Cardiac fibroblast (primary cell): ENCODE measurements around the gene CDH20.

Source experiments
- DNase-seq, 2 donors: peaks; one replicate each; pipeline versions ENCODE4 v3.0.0 to v3.0.0-alpha.2; 2010; ENCODE audit warnings: low read depth in 2 of 2
- H3K4me3 ChIP-seq, 2 donors: replicated peaks in 1 of 2; 1 replicate in 1 of 2; 2 replicates in 1 of 2; pipeline ENCODE4 v1.5.1; 2011; ENCODE audit warnings: low read depth in 2 of 2, low read length in 2 of 2, mild to moderate bottlenecking in 2 of 2, moderate library complexity in 1 of 2
- TF ChIP-seq, protein P1 (sequence below): IDR thresholded peaks from one replicate; pipeline ENCODE4 v1.5.1; 2011; ENCODE audit warnings: low read depth, mild to moderate bottlenecking, low read length, inconsistent platforms

Gene CDH20

DNA sequence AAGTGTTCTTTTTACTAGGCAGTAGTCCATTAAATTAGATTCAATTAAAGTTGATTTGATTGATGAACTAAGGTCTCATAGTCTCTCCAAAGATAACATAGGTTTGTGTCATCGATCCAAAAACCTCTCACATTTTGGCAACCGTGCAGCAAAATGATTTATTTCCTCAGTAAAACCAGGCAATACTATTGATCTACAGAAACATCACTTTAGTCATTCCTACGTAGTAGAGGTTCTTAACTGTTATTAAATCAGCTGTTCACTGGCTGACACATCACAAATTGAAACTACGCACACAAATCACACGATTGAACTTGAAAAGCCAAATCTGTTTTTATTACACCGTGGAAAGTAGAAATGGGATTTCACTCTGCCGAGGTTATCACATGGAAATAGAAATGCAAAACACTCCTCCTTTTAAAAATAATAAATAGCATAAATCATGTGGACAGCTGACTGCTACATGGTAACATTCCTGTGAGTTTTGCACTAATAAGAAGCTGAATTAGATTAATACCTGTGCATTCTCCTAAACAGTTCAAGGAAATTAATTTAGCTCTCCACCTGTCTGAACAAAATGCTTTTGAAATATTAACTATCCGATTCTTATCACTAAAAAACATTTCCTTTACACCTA is 262.5 kb downstream of the CDH20 start:
- H3K4me3 ChIP-seq: no peak overlapping the region
- DNase-seq: no peak
- TF ChIP-seq, protein P1, sequence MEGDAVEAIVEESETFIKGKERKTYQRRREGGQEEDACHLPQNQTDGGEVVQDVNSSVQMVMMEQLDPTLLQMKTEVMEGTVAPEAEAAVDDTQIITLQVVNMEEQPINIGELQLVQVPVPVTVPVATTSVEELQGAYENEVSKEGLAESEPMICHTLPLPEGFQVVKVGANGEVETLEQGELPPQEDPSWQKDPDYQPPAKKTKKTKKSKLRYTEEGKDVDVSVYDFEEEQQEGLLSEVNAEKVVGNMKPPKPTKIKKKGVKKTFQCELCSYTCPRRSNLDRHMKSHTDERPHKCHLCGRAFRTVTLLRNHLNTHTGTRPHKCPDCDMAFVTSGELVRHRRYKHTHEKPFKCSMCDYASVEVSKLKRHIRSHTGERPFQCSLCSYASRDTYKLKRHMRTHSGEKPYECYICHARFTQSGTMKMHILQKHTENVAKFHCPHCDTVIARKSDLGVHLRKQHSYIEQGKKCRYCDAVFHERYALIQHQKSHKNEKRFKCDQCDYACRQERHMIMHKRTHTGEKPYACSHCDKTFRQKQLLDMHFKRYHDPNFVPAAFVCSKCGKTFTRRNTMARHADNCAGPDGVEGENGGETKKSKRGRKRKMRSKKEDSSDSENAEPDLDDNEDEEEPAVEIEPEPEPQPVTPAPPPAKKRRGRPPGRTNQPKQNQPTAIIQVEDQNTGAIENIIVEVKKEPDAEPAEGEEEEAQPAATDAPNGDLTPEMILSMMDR: no peak

- TF ChIP-seq, protein P1: no peak
- no peak overlapping the region for H3K4me3 ChIP-seq
- peak; percentile 62 to 66 for DNase-seq
Observed at GRCh38 chr18:61596296-61596695, 263.1 kb downstream of the CDH20 start.

GRCh38 chr18:61597316-61597715 is 264.1 kb downstream of the CDH20 start:
- TF ChIP-seq, protein P1: no peak
- DNase-seq: no peak
- no peak overlapping the region for H3K4me3 ChIP-seq

GRCh38 chr18:61600422-61600821 is 267.2 kb downstream of the CDH20 start:
- no peak overlapping the region for H3K4me3 ChIP-seq
- DNase-seq: no peak
- TF ChIP-seq, protein P1: no peak

GRCh38 chr18:61602836-61603235 is 269.6 kb downstream of the CDH20 start:
- TF ChIP-seq, protein P1: no peak
- DNase-seq: peak in 1 of 2 donors; percentile 56
- no peak overlapping the region for H3K4me3 ChIP-seq
